Measurements from ENCODE around the gene SLC44A5.

- no peak for TF ChIP-seq POLR2AphosphoS5 (IDR thresholded peaks at IDR 0.05; ENCODE audit: borderline replicate concordance, low read depth, low read length)
- TF ChIP-seq FOXP2 (optimal IDR thresholded peaks at IDR 0.05; ENCODE audit: control extremely low read depth, extremely low read length, insufficient read depth), result no peak
Observed at GRCh38 chr1:75470448-75470847, 140.5 kb downstream of the SLC44A5 start.

All from SK-N-MC (cell line).